Middle frontal gyrus (tissue), 1 donor: ENCODE data around the gene USHBP1.

Experiments used
- DNase-seq: peaks from one replicate; pipeline ENCODE4 v3.0.0-alpha.2; 2015; ENCODE audit warnings: low spot score; ENCODE audit errors: extremely low spot score

Gene USHBP1

GRCh38 chr19:17214508-17215126 lies 49.9 kb downstream of the USHBP1 start:
- DNase-seq: no peak

DNA sequence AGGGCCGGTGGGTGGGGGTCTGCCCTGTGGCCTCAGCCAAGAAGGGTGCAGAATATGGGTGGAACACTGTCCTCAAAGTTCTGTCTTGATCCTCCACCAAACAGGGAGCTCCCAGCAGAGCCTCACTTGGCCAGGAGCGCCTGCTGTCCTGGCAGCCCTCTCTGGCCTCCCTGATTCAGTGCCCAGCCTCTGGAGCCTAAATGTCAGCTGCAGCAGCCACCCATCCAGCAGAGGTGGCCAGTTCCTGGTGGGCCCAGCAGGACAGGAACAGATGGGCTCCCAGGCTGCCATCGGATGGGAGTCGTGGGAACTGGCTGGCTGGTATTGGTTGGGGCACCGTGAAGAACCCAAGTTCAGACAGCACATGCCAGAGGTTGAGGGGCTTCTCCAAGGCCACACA lies 51.2 kb downstream of the USHBP1 start:
- DNase-seq: no peak

GRCh38 chr19:17211547-17212446 lies 52.7 kb downstream of the USHBP1 start:
- no peak for DNase-seq

- DNase-seq: no peak
These were observed 54.2 kb downstream of the USHBP1 start for GRCh38 chr19:17210296-17210695.

DNA sequence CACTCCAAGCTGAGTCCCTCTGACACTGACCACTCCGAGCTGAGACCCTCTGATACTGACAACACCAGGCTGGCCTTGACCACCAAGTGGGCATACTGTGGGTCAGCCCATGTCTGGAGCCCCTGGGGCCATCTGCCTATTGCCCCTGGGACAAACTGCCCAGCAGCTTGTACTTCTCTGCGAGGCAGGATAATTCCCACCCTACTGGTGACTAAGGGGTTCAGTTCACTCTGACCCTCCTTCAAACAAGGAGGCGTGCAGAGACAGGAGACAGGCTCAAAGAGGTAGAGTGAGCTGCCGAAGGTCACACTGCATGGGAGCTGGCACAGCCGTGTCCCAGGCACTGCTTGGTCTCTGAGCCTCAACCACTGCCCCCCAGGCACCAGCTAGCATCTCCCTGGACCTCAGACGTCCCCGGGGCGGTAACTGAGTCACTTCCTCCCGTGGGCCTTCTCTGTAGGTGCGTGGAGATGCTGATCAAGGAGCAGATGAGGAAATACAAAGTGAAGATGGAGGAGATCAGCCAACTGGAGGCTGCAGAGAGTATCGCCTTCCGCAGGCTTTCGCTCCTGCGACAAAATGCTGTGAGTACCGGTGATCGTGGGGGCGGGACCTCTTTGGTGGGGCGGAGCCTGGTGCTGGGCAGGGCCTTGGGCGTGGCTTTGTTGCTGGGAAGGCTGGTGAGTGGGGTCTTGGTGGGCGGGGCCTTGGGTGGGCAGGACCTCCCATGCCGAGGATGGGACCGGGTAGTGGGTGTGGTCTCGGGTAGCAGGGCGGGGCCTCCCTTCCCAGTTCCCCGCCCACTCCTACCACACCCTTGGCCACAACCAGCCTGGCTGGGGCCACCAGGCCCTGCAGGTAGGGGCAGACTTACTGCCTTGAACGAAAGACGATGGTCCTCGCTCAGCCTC lies 55.2 kb downstream of the USHBP1 start:
- no peak for DNase-seq

DNA sequence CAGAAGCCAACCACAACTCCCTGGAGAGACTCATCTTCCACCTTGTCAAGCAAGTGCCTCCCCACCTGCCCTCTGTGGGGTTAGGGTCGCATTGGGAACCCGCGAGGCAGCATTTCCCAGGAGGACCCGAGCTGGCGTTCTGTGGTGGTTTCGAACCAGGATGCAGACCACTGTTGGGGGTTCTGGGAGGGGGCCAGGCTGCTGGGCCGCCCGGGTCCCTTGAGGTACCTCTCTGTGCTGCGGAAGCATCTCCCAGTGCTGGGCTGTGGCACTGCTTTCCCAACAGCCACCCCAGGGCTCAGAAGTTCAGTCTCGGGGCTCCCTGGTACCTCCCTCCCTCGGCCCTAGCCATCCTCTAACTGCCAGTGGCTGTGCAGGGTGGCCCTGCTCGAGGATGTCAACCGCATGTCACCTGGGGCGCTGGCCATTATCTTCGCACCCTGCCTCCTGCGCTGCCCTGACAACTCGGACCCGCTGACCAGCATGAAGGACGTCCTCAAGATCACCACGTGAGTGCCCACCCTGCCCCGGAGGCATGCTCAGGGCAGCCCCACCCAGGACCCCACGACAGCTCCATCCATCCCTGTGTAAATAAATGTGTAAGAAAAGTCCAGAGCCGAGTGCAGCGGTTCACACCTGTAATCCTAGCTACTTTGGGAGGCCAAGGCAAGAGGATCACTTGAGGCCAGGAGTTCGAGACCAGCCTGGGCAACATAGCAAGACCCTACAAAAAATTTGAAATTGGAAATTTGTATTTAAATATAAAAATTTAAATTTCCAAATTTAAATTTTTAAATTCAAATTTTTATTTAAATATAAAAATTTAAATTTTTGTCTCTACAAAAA lies 57.6 kb downstream of the USHBP1 start:
- no peak for DNase-seq

DNA sequence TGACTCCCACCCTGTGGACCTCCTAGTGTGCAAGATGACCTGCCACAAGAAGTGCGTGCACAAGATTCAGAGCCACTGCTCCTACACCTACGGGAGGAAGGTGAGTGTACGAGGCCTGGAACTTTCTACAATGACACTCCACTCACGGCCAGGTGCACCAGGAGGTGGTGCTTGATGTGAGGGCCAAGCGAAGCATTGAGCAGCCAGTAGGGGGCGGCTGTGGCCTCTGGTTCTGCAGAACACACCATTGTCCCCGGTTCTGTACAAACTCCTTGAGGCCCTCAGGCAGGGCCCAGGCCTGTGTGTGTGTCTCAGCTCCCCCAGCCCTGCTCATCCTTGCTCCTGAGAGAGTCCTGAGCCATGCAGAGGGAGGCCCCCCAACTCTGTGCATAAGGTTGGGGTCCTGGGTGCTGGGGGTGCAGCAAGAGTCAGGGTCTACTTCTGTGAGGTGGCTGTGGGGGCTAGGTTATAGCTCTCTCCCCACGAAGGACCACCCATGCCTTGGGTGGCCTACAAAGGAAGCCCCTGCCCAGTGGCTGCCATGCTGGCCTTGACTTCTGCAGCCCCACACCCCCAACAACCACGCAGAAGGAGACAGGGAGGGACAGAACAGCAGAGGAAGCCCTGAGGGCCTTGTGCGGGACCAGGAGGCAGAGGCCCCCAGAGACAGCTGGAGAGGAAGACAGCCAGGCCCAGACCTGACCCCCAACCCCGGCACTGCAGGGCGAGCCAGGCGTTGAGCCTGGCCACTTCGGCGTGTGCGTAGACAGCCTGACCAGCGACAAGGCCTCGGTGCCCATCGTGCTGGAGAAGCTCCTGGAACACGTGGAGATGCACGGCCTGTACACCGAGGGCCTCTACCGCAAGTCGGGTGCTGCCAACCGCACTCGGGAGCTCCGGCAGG lies 59.1 kb downstream of the USHBP1 start:
- DNase-seq: no peak

GRCh38 chr19:17202713-17203112 lies 61.8 kb downstream of the USHBP1 start:
- no peak for DNase-seq

GRCh38 chr19:17202249-17202648 lies 62.3 kb downstream of the USHBP1 start:
- no peak for DNase-seq

DNA sequence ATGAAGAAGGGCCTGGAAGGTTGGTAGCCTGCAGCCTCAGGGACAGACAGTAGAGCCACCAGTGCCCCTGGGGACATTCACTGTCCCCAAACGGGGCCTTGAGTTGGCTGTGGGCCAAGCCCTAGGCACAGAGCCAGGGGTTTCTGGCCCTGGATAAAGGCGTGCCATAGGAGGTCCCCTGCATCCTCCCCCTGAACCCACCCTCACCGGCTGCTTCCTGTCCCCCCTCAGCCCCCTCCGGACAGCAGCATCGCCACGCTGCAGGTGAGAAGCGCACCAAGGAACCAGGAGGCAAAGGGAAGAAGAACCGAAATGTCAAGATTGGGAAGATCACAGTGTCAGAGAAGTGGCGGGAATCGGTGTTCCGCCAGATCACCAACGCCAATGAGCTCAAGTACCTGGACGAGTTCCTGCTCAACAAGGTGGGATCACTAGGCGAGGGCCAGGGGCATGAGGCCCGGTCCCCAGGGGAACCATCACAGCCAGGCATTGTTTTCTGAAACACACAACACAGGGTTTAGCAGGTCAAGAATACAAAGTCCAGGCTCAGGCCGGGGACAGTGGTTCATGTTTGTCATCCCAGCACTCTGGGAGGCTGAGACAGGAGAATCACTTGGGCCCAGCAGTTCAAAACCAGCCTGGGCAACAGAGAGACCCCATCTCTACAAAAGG lies 64.0 kb downstream of the USHBP1 start:
- no peak for DNase-seq
